HG02623 (cell line): ENCODE data around the gene USP25.

Source experiments
- ATAC-seq: cut with Tn5 transposase; IDR thresholded peaks from one replicate; pipeline ENCODE4 v1.9.1; 2021; ENCODE audit warnings: moderate library complexity; ENCODE audit not compliant: unreplicated experiment

Gene USP25

DNA sequence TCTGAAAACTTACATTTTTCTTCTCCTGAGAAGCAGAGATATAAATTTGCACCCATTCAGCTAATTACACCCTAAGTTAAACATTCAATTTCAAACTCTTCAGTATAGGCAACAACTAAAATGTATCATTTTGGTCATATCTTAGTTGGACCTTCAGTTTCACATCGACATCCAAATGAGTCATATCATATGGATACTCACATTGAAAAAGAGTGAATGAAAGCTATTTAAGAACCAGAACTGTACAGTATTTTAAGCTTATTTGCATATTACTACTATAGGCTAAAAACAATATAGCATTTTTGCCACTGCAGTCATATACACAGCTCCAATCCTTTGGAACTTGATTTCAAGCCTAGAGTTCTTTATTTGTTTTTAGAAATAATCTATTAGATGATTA, 33.6 kb downstream of the USP25 start:
- ATAC-seq = no peak

DNA sequence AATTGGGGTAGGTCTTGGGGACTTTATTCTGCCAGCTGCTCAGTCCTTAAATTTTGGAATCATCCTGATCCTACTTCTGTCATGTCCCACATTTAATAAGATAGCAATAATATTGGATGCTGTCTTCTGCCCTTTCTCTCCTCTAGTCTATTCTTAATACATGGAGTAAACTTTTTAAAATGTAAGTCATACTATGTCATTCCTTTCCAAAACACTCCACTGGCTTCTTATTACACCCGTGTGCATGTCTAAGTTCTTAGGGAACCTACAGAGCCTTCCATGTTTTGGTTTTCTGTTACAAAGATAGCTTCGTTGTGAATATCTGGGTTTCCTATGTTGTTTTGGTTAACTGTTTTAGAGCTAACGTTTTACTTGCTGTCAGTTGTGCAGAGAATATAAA, 35.1 kb downstream of the USP25 start:
- no peak for ATAC-seq

DNA sequence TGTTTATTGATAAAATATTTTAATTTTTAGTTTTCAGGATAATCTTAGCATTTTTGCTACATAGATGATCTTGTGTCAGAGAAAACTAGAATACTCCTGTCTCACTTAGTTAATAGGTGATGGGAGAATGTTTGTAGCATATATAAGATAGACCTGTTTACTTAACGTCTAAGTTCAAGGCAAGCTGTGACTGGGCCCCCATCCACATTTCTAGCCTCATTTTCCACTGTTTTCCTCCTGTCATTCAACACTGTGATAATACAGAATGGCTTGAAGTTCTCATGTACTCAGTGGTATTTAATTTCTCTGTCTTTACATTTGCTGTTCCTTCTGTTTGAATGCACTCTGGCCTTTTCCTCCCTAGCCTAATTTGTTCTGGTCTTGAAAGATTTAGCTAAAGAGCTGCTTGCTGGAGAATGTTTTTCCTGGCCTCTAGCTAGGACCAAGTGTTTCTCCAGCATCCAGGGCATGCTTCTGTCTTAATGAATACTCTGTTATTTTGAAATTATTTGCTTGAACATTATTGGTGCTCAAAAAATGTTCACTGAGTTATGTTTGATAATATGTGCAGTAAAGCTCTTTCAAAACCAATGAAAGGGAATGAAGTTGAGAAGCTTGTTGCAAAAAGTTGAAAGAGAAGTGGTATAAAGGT, 37.3 kb downstream of the USP25 start:
- ATAC-seq = no peak

DNA sequence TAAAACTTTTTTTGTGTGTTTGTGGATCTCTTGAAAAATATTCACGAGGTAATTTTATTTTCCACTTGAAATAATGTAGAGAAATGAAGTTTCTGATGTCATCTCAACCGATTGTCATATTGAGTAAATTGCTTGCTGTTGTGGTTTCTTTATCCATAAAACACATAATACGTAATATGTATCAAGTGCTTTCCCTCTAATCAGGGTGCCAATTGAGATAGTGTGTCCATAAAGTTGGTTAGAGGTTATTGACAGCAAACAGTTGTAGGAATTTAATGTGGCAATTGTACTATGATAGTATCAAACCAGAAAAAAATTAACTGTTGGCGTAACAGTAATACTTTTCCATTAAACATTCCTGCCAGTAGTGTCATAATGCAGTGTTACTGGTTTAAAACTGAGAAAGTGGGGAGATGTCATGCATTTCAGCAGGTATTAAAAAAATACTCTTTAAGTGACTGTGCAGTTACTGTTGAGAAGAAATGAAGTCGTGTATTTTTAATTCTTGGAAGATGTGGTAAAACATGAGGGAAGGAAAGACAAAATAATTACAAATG, 38.3 kb downstream of the USP25 start:
- no peak for ATAC-seq

DNA sequence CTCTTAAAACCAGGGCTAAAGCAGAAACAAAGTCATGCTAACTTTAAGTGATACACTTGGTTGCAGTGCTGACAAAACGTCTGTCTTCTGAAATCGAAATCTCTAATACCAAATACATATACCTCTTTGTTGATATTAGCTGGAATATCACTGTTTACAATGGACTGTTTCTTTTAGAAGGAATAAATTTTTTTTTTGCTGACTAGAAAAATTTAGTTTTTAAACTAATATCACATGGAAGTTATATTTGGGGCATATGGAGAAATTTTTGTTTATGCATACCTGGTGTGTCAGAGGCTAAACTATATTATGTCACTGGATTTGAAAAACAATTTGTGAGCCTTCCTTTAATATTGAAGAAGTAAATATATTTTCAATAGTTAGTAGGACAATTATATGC, 39.1 kb downstream of the USP25 start:
- ATAC-seq = no peak

DNA sequence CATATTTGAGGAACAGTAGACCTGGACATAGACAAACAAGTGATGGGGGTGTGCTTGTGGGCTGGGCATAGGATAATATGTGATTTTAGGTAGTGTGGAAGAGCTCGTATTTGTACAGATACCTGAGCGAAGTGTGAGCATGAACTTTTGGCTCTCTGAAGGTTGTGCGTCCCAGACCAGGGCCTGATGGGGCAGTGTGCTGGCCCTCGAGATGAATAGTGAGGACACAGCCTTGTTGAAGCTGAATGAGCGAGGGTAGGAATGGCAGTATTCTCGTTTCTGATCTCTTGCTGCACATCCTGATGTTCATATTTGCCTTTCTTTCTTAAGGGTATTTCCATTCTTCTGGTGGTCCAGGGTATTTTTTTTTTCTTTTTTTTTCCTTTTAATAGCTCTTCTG, 41.5 kb downstream of the USP25 start:
- no peak for ATAC-seq

DNA sequence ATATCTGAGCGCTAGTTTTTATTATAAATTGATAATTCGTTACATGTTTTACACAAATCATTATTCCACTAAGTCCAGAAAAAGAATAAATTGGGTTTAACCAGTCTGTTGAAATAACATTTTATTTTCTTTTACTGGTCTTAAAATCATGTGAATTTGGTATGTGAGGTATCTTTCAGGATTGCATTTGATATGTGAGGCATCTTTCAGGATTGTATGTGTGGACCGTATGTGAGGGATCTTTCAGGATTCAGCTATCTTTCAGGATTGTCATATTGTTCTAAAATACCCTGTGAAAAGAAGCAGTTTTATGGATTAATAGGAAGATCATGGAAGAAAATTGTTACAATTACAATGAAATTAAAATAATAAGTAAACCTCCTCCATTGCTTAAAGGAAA, 42.9 kb downstream of the USP25 start:
- no peak for ATAC-seq

DNA sequence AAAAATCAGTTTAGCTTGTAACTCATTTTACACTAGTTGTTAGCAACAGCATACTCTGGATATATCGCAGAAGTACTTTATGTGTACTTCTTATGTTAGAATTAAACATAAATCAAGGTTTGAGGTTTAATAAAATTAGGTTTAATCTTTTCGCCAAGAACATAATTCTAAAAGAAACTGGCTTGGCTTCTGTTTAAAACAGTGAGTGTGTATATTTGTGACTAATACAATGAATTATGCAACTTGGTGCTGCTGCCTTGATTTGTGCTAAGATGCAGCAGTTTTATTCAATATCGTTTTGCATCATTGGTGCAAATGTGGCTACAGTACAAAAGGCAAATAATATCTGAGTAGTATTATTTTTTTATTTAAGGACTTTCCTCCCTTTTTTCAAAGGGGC, 44.8 kb downstream of the USP25 start:
- ATAC-seq = no peak

DNA sequence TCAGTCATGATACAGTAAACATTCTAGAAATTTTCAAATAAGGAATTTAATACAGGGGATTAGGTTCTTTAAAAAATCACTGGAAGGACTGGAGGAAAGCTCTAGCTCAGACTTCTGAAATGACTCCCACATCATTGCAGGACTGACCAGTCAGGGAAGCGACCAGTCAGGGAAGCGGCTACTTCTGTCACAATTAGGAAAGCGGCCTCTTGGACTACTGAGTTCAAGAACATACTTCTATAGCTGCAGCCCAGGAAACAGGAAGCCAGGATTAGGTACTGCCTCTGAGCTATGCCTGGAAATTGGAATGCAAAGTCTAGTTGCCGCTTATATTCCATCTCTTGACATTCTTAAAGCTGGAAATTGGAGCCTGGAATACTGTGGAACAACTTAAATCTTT, 45.5 kb downstream of the USP25 start:
- ATAC-seq = no peak

DNA sequence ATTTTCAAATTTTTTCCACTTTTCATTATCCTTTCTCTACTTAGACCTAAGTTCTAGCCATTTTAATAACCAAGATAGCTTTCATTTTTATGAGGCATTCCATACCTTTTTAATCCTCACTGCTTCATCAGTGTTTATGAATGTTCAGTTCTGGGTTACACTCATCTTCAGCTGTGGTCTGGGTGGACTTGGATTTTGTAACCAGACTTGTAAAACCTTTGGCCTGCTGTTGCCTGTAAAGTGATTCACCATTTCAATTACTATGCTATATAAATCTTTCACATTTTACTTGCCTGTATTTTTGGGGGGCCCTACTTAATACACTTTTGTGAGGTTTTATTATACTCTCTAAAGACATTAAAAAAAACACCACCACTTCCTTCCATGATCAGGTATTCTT, 46.2 kb downstream of the USP25 start:
- ATAC-seq = no peak

DNA sequence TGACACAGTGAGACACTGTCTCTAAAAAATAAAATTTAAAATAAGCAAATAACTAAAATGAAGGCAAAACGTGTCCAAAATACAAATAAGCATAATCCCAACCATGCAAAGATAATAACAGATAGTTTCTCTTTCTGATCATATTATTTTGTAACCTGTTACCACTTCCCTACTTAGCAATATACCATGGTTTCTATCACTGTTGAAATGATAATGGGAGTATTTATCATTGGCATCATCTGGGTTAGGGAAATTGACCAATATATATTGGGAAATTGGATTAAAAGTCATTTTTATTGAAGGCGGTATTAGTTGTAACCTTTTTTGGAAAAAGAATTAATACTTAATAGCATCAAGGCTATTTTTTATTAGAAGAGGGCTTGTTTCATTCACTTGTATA, 47.0 kb downstream of the USP25 start:
- ATAC-seq = no peak

DNA sequence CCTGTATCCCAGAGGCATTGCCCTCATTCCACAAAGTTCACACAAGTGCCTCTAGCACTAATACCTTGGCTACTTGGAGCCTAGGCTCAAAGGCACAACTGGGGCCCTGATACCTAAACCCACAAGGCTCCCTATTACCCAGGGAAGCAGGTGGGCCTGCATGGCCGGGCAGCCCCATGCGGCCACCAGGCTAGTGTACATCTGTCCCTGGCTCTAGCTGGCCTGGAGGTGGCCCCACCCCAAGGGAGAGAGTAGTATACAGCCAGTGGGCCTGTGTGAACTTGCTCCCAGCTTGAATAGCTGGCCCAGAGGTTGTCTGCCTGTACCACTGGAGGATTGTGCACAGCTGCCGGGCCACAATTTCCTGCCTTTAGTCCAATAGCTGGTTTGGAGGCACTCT, 52.2 kb downstream of the USP25 start:
- ATAC-seq = no peak

DNA sequence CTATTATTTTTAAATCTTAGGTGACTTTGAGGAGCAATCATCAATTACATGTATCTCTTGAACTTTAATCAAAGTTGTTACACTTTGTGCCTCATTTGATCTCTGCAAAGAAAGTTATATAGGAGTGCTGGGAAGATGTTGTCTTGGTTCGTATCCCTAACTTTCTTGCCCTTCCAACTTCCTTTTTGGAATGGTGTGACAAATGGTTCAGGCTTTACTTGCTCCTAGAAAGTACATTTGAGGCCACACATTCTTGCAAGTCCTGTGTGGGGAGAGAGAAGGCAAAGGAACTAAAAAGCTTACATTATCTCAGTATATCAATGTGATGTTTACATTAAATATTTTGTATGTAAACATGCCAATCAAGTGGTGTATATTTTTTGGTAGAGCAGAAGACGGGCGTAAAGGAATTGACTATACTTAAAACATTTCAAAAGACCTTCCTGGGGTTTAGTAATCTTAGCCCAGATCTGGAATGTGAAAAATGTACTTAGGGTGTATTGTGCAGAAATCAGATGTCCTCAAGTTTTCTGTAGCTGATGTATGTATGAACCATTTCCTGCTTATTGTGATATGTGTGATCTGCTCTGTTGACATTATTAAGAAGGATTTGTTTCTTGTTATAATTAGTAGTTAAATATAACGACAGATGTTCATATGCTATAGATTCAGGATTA, 59.2 kb downstream of the USP25 start:
- no peak for ATAC-seq

DNA sequence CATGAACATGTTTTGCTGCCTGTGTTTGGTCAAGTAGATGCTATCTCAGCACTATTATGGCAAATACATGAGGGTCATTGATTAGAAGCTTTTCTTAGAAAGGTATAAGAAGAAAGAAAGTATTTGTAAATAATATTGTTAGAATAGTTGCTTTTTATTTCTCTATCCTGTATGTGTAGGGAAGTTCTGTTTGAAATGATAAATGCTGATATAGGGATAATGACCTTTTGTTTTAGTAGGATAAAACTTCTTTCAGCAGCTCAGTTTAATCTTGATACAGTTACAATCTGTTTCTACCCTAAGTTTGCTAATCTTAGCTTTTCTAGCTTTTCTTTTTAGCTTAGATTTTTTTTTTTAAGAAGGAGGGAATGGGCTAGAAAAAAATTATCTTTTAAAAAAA, 63.3 kb downstream of the USP25 start:
- no peak for ATAC-seq

DNA sequence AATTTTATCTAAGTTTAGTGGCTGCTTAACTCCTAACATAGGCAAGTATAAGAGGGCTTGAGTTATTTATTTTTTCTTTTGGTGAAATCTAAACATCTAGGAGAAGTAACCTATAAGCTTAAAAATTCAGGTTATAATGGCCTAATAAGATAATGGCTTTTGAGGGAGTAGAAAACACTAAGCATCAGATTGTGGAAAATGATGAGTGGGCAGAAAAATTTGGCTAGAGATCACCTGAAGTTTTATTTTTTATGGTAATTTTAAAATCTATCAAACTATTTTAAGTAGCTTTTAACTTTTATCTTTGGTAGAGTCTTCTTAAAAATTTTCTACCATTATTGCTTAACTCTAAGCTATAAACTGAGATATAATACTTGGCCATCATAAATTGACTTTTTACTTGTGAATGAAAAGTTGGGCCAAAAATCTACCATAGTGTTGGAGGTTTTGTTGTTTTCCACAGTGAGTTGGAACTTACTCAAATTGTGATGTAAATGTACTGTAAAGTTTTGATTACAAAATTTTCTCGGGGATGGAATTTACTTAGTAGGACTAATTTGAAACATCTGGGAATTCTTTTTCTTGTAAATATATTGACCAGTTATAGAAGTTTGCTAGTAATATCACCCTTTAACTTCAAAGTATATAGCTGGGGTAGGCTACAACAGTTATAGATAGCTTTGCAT, 63.9 kb downstream of the USP25 start:
- no peak for ATAC-seq

DNA sequence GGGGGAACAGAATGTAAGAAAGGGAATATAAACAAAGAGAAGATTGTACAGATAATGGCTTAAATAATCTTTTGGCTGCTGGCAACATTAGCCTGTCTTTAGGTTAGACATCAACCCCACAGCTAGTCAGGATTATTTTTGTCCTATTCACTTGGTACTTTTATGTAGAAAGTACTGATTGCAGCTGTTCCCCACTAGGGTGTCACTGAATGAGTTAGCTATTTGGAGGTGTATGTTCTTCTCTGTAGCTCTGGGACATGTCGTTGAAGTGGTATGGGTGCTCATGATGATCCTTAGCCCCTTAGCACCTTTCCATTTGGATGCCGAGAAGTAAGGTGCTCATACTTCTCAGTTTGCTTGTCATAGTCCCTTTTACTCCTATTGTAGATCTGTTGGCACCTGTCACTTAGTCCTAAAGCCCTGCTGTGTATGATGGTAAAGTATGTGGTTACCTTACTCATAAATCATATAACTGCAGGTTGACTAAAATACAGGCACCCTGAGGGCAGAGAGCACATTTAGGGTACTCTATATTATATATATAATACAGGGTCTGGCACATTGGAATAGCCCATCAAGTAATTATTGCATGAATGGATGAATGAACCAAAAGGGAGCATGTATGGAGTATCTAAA, 64.6 kb downstream of the USP25 start:
- no peak for ATAC-seq

DNA sequence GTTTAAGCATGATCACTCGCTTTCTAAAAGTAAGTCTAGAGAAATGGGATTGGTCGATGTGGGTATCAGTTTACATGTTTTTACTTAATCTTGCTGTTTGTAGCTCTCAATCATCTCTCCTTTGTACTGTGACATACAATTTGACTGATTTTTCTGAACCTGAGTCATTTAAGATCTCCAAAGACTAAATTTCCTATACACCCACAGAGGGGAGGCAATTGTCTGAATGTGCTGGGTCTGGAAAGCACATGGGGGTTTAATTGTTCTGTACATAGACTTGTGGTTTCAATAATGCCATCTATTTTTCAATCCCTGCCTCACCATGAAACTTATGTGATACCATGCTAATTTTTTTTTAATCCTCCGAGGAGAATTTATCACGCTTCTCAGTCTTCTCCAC, 65.8 kb downstream of the USP25 start:
- no peak for ATAC-seq

DNA sequence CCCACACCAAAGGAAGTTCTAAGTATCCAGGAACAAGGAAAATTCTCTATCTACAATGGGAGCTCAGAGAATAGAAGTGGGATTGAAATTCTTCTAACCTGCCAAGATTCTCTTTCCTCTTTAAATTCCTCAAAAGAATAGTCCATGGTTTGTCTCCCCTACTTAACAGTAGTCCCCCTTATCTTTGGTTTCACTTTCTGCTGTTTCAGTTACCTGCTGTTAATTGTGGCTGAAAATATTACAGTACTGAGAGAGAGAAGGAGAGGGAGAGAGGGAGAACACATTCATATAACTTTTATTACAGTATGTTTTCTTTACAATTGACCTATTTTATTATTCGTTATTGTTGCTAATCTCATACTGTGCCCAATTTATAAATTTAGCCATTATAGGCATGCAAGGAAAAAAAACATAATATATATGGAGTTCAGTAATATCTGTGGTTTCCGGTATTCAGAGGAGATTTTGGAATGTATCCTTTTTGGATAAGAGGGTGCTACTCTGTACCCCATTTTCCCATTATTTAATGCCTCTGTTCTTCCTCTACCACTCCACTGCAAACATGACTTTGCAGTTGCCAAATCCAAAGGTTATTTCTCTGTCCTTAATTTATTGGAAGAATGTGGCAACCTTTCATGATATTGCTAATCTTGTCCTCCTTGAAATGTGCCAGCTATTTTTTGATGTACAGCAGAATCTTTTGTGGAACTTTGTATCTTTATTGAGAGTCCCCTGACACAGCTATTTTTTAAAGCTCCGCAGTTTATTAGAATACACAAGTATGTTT, 68.0 kb downstream of the USP25 start:
- no peak for ATAC-seq

DNA sequence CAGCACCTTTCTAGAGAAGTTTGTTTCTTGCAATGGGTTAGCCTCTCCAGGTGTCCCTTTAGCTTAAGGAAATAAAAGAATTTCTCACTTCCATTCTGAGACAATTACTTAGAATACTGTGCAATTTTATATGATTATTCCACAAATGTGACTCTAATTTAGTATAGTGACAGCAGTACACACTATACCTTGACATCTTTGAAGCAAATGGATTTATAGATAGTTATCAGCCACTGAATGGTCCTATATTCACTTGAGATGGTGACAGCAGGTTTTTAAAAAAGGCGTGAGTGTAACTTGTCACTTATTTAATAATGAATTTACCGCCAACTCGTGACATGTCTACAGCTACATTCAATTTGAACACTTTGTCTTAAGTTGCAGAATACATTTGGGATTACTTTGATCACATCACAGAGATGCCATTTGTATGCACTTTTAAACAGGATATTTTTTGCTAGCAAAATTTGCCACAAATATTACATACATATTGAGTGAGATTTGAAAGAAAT, 71.6 kb downstream of the USP25 start:
- no peak for ATAC-seq

DNA sequence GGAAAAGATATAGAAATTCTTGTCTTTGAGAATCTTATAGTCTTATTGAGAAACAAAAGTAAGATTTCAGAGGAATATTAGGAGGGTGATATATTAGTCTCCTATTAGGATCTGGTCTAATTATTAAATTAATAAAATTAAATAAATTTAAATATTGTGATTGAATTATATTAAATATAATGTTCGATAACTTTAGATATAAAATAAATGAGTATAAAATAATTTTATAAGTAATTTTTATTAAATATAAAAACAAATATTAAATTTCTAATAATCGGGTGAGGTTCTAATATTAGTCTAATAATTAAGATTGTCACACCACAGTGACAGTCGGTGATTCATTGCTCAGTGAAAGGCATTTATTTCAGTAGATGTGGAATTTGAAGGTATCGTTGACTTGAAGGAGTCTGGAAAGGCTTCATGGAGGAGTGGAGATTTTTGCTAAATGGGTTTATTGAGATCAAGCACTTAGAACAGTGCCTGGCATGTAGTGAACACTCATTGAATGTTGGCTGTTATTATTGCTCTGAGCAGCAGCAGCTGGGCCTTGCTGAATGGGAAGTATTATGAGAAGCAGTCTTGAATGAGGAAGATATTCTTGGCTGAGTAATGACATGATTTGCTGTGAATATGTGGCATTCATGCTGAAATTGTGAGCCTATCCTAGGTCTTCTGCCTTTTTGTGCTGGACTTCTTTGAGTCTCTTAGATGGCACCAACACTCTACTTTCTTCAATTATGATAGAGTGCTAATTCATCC, 74.6 kb downstream of the USP25 start:
- ATAC-seq = no peak
